ENCODE measurements around the gene MUC2. TPM values are rescaled to one million over a fixed set of nuclear protein-coding genes. Genes with fewer than 3 reads are reported as not detected.

The MUC2 gene
- polyA plus RNA-seq, 3 donors = 0.01 to 0.27 TPM; not detected in 1

- DNase-seq (ENCODE audit: low read depth in 3 of 3, low spot score in 2 of 3) = no peak
These were observed 10.9 kb downstream of the MUC2 start for GRCh38 chr11:1085440-1086170.

GRCh38 chr11:1086171-1087102 lies 11.8 kb downstream of the MUC2 start:
- no peak for DNase-seq (ENCODE audit: low read depth in 3 of 3, low spot score in 2 of 3)

- no peak for DNase-seq (ENCODE audit: low read depth in 3 of 3, low spot score in 2 of 3)
These were observed 12.7 kb downstream of the MUC2 start for GRCh38 chr11:1087279-1087960.

- no peak for DNase-seq (ENCODE audit: low read depth in 3 of 3, low spot score in 2 of 3)
These were observed 13.6 kb downstream of the MUC2 start for GRCh38 chr11:1087961-1088926.

- DNase-seq (ENCODE audit: low read depth in 3 of 3, low spot score in 2 of 3) = no peak
These were observed 14.5 kb downstream of the MUC2 start for GRCh38 chr11:1088927-1089737.

- no peak for DNase-seq (ENCODE audit: low read depth in 3 of 3, low spot score in 2 of 3)
These were observed 15.3 kb downstream of the MUC2 start for GRCh38 chr11:1089738-1090599.

GRCh38 chr11:1090600-1091331 lies 16.1 kb downstream of the MUC2 start:
- DNase-seq (ENCODE audit: low read depth in 3 of 3, low spot score in 2 of 3) = no peak

GRCh38 chr11:1091332-1092083 lies 16.8 kb downstream of the MUC2 start:
- no peak for DNase-seq (ENCODE audit: low read depth in 3 of 3, low spot score in 2 of 3)

GRCh38 chr11:1092145-1092670 lies 17.5 kb downstream of the MUC2 start:
- no peak for DNase-seq (ENCODE audit: low read depth in 3 of 3, low spot score in 2 of 3)

- no peak for DNase-seq (ENCODE audit: low read depth in 3 of 3, low spot score in 2 of 3)
These were observed 18.2 kb downstream of the MUC2 start for GRCh38 chr11:1092919-1093318.

GRCh38 chr11:1099519-1100355 lies 25.1 kb downstream of the MUC2 start:
- no peak for DNase-seq (ENCODE audit: low read depth in 3 of 3, low spot score in 2 of 3)

- DNase-seq (ENCODE audit: low read depth in 3 of 3, low spot score in 2 of 3) = no peak
These were observed 26.0 kb downstream of the MUC2 start for GRCh38 chr11:1100417-1101245.

GRCh38 chr11:1101318-1102089 lies 26.8 kb downstream of the MUC2 start:
- no peak for DNase-seq (ENCODE audit: low read depth in 3 of 3, low spot score in 2 of 3)

Measured in right renal cortex interstitium (tissue), 3 donors.